NCI-H1436 (cell line): ENCODE data around the gene PLCB2.
A peak's percentile ranks its signal among the peaks of the same experiment; 100 is the strongest.

Source experiments
- DNase-seq: peaks from one replicate; lab custom pipeline; 2025; lab: John Stamatoyannopoulos, UW

The PLCB2 gene

GRCh38 chr15:40302288-40302886, 5.3 kb downstream of the PLCB2 start:
- DNase-seq: no peak

- DNase-seq: no peak
Measured at GRCh38 chr15:40301467-40302179, 6.1 kb downstream of the PLCB2 start.

- no peak for DNase-seq
Measured at GRCh38 chr15:40300771-40301170, 7.0 kb downstream of the PLCB2 start.

- no peak for DNase-seq
Measured at GRCh38 chr15:40300367-40300766, 7.4 kb downstream of the PLCB2 start.

GRCh38 chr15:40298216-40298935, 9.4 kb downstream of the PLCB2 start:
- no peak for DNase-seq

GRCh38 chr15:40297356-40297755, 10.4 kb downstream of the PLCB2 start:
- no peak for DNase-seq

- DNase-seq: no peak
Measured at GRCh38 chr15:40296561-40297230, 11.0 kb downstream of the PLCB2 start.

- no peak for DNase-seq
Measured at GRCh38 chr15:40295877-40296560, 11.7 kb downstream of the PLCB2 start.

- DNase-seq: no peak
Measured at GRCh38 chr15:40295297-40295696, 12.4 kb downstream of the PLCB2 start.

- no peak for DNase-seq
Measured at GRCh38 chr15:40293905-40294895, 13.5 kb downstream of the PLCB2 start.

- DNase-seq: no peak
Measured at GRCh38 chr15:40293006-40293405, 14.7 kb downstream of the PLCB2 start.

GRCh38 chr15:40292246-40292645, 15.5 kb downstream of the PLCB2 start:
- DNase-seq: no peak

GRCh38 chr15:40290918-40291574, 16.7 kb downstream of the PLCB2 start:
- peak; percentile 44 for DNase-seq

GRCh38 chr15:40290545-40290917, 17.2 kb downstream of the PLCB2 start:
- no peak for DNase-seq

GRCh38 chr15:40289140-40289775, 18.5 kb downstream of the PLCB2 start:
- DNase-seq: no peak

- no peak for DNase-seq
Measured at GRCh38 chr15:40287968-40288367, 19.8 kb downstream of the PLCB2 start.

GRCh38 chr15:40287505-40287904, 20.2 kb downstream of the PLCB2 start:
- DNase-seq: no peak

GRCh38 chr15:40286794-40287193, 20.9 kb downstream of the PLCB2 start:
- DNase-seq: no peak

GRCh38 chr15:40286061-40286532, 21.6 kb downstream of the PLCB2 start:
- DNase-seq: no peak

GRCh38 chr15:40285554-40286011, 22.2 kb downstream of the PLCB2 start:
- no peak for DNase-seq
